Midbrain (tissue), 1 donor: Measurements from ENCODE around the gene EMC8.
A peak's percentile ranks its signal among the peaks of the same experiment; 100 is the strongest.
"Not testable (repeated sequence)": the region's sequence is repeated elsewhere in the genome, so short reads cannot be mapped to it uniquely, and the experiment has no call there.

Experiments
- DNase-seq: peaks from one replicate; lab custom pipeline; 2025; lab: John Stamatoyannopoulos, UW

The EMC8 gene

GRCh38 chr16:85834741-85835140, 35.4 kb upstream of the EMC8 start:
- DNase-seq, result no peak

GRCh38 chr16:85833219-85833920, 34.0 kb upstream of the EMC8 start:
- DNase-seq, result no peak

DNA sequence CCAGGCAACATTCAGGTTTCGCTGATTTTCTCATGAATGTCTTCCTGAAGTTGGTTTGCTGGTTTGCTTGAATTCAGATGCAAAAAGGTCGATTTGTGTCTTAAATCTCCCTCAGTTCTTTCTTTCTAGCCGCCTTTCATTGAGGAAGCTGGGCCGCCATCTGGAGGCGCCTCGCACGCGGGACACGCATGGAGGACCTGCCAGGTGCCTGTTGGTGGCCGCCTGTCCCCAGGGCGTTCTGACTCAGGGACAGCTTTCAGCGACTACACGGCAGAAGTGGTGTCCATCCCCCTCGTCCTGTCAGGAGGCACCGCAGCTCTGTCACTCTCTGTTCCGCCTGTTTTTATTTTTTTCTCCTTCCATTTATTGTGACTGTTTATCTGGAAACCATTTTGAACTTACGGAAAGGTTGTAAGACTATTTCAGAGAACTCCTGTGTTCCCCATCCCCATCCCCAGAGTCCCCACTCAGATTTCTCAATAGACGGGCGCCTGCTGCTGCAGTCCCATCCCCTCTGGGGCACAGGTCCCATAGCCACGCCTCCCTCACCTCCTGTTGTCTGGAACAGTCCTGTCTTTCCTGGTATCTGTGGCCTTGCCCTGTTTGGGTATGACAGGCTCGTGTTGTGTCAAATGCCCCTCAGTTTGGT, 33.4 kb upstream of the EMC8 start:
- no peak for DNase-seq

- DNase-seq, result no peak
These were observed 31.5 kb upstream of the EMC8 start for GRCh38 chr16:85830821-85831220.

DNA sequence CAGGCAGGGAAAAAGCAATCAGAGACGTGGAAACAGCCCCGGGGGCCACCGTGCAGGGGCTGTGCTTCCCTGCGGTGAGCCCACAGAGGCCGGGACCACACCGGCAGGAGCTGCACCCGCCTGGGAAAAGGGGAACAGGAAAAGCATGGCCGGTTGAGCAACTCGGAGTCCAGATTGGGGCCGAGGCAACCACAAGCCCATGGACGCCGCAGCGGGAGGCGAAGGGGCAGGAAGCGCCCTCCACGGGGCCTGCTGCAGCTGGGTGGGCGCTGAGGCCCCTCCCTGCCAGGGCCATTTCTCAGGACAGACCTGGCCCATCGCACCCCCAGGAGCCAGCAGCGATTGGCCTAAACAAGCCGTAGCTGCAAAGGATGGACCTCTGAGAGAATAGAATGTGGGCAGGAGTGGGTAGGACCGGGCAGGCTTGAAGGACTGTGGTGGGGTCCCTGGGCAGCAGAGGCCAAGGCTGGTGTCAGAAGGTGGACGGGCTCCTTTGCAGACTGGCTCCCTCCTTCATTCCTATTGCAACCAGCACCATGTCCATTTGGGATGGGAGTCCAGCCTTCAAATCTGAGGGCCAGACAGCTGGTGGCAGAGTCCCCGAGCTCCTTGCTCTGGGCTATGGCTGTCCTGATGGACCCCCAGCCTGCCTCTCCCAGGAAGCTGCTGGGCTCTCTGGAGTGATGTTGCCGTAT, 30.6 kb upstream of the EMC8 start:
- peak; percentile 36 for DNase-seq

DNA sequence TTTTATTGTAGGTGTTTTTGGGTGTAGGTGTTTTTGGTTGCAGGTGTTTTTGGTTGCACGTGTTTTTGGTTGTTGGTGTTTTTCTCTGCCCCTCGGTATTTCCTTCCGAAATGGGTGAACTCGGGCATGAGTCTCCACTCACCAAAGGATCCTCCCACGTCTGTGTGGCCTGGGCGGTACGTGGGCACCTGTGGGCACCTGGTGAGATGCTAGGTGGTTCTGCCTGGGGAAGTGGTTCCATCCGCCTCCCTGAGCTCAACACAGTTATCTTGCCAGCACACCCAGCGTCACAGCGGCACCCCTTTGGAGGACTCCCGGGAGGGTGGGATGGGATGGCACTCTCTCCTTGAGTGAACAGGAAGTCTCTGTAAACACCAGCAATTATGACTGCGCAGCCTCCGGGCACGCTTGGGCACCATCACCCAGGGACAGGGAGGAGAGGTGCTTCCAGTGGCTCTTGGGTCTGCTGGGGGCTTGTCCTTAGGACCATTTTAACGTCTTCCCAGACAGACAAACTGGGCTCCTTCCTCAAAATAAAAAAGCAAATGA, 29.9 kb upstream of the EMC8 start:
- no peak for DNase-seq

GRCh38 chr16:85828166-85828565, 28.8 kb upstream of the EMC8 start:
- DNase-seq, result no peak

DNA sequence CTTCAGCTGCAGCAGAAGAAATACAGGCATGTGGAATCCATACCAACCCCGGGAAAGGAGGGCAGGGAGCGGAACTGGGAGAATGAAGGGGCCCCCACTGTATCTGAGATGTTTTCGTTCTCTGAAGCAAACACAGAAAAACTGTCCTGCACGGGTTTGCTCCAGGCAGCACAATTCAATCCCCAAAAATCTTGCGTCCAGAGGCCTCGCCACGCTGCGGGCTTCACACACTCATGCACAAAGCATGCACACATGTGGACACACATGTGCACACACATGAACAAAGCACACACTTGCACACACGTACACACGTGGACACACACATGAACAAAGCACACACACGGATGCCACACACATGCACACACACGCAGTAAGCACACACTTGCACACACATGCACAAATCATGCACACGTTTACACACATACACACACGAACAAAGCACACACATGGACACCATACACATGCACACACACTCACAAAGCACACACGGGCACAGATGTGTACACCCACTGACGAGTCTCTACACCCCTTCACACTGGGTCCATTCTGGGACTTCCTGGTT, 27.4 kb upstream of the EMC8 start:
- DNase-seq, result no peak

GRCh38 chr16:85825326-85825725, 26.0 kb upstream of the EMC8 start:
- DNase-seq, result no peak

GRCh38 chr16:85824161-85825135, 25.1 kb upstream of the EMC8 start:
- DNase-seq, result no peak

GRCh38 chr16:85823328-85823920, 24.1 kb upstream of the EMC8 start:
- no peak for DNase-seq

DNA sequence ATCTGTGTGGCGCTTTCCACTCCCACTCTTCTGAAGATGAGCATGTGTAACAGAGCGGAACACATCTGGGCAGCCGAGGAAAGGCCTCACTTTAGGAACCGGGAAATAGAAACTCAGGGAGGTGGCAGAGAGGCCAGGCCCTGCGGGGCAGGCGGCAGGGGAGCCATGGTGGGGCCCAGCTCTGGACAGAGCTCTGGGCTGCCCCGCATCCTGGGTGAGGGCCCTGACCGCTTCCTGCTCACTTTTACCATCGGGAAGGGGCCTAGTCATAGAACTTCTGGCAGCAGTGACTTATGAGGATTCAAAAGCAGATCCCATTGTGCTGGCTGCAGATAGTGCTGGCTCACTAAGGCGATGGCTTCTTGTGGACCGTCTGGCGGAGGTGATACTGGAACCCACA, 22.8 kb upstream of the EMC8 start:
- no peak for DNase-seq

DNA sequence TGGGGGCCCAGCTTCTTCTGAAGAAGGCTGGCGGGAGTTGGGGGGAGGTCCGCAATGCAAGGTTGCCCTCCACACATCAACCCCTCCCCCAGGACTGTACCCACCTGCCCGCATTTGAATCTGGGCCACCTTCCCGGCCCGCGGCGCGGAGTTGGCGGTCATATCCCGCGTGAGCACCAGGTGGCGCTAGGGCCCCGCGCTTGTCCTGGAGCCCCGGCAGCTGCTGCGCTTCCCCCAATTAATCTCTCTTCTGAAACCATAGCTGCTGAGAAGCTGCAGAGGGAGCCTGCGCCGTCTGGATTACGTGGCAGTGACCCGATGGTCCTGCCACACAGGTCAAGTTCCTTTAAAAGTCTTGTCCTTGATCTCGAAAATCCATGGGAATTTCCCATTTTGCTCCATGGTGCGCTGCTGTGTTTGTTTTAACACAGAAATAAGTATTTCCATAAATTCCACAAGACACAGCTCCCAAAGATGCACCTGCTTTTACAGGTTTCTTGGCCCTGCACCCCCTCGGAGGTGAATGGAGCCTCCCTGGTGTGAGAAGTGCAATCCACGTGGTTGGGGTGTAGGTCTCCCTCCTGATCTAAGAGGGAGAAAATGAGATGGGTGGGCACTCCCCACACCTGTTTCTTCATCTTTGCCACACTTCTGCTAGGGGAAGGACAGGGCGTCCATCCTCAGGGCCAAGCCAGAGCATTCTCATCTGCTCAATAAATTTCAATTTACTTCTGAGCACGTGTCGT, 22.2 kb upstream of the EMC8 start:
- peak; percentile 72 for DNase-seq

- DNase-seq, result no peak
These were observed 21.4 kb upstream of the EMC8 start for GRCh38 chr16:85820604-85821372.

DNA sequence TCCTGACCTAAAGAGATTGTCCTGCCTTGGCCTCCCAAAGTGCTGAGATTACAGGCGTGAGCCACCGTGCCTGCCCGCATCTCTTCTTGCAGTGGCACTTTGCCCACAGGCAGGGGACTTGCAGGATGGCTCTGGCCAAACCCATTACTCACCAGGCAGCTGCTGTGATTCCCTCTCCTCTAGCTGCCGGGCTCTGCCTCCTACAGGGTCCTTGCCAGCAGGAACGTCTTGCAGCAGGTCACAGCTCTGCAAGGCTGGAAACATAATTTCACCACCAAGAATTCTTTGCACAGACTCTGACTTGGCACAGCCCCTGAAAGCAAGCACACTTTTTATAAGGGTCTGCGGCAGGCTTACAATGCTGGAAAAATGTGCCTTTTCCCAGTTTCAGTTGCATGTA, 20.4 kb upstream of the EMC8 start:
- no peak for DNase-seq

DNA sequence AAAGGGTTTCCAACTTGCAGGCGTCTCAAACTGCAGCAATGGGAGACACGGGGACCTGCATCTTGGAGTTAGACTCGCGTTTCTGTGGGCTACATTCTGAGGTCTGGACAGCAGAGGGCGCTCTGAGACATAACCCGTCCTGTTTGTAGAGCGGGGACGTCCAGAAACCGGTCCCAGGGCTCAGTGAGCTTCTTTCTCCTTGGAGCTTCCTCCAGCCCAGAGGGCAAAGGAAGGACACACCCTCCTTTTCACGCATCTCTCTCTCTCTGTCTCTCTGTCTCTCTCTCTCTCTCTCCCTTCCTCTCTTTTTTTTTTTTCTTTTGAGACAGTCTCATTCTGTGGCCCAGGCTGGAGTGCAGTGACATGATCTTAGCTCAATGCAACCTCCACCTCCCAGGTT, 19.9 kb upstream of the EMC8 start:
- DNase-seq, result peak; percentile 56

DNA sequence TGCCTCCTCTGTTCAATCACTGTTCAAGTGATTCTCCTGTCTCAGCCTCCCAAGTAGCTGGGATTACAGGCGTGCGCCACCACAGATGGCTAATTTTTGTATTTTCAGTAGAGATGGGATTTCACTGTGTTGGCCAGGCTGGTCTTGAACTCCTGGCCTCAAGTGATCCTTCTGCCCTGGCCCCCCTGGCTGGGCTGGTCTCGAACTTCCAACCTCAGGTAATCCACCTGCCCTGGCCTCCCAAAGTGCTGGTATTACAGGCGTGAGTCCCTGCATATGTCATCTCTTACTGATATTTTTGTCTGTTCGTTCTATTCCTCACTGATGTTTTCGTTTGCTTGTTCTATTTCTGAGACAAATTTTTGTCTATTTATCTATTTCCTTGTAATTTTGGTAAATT, 17.9 kb upstream of the EMC8 start:
- not testable (repeated sequence) for DNase-seq

DNA sequence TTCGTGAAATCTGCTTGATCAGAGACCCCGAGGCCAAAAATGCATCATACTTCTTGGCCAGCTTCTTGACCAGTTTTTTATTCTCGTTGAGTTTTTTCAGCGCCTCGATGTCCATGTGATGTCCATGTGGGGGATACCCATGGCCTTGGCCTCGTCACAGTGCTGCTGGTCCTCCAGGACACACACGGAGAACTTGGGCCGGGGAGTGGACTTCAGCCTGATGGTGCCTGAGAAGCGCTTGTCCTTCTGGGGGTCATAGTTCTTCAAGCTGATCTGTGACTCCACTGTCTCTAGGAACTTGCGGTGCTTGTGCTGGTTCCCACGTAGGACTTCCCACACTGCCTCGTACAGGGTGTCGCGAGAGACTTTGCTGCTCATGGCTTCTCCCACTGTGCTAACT, 16.8 kb upstream of the EMC8 start:
- no peak for DNase-seq
